PC-9 (cell line): ENCODE data around the gene MTUS2. TPM values are rescaled to one million over a fixed set of nuclear protein-coding genes. Genes with fewer than 3 reads are reported as not detected.

Experiments
- BruUV-seq: library from RNA; stranded (reverse); fragments of 400-500 nt; replicated peaks from 2 replicates; lab custom pipeline; 2021; lab: Mats Ljungman, UMichigan
- CTCF ChIA-PET: fragments of 300-600 bp; sonication (Branson Sonifier 250); formaldehyde crosslinking; loops from one replicate; lab custom pipeline; 2022; ENCODE audit warnings: antibody characterized with exemption; lab: Charles Lee
- POLR2A ChIA-PET: fragments of 300-600 bp; sonication (Branson Sonifier 250); formaldehyde crosslinking; loops from one replicate; lab custom pipeline; 2022; ENCODE audit warnings: antibody characterized with exemption; ENCODE audit not compliant: unreplicated experiment; lab: Charles Lee
- DNase-seq, 2 experiments: peaks; one replicate each; pipeline versions ENCODE4 v3.0.0 to v3.0.0-alpha.2; 2015 to 2022; ENCODE audit warnings: mixed read lengths in 1 of 2
- H2AFZ ChIP-seq: fragments of 200-600 bp; sonication (generic); 2 replicates; pipeline ENCODE4 v1.8.1; 2017; ENCODE audit warnings: antibody characterized with exemption
- H3F3A ChIP-seq: fragments of 200-600 bp; sonication (generic); 2 replicates; pipeline ENCODE4 v1.8.1; 2017; ENCODE audit warnings: antibody characterized with exemption, mild to moderate bottlenecking, low read depth; ENCODE audit not compliant: insufficient read depth
- H3K27ac ChIP-seq: fragments of 200-600 bp; sonication (generic); 2 replicates; pipeline ENCODE4 v1.6.1; 2016; ENCODE audit warnings: mixed run types
- H3K27me3 ChIP-seq: fragments of 200-600 bp; sonication (generic); 2 replicates; pipeline ENCODE4 v1.6.1; 2016; ENCODE audit warnings: low read depth, mixed run types; ENCODE audit not compliant: insufficient read depth
- H3K36me3 ChIP-seq: fragments of 200-600 bp; sonication (generic); 2 replicates; pipeline ENCODE4 v1.6.1; 2016; ENCODE audit warnings: low read depth, mixed run types
- H3K4me1 ChIP-seq: fragments of 200-600 bp; sonication (generic); replicated peaks from 2 replicates; pipeline ENCODE4 v1.6.1; 2016; ENCODE audit warnings: mixed run types; ENCODE audit not compliant: insufficient read depth
- H3K4me2 ChIP-seq: fragments of 200-600 bp; sonication (generic); 2 replicates; pipeline ENCODE4 v1.6.1; 2017; ENCODE audit warnings: mixed run types
- H3K4me3 ChIP-seq: fragments of 200-600 bp; sonication (generic); 2 replicates; pipeline ENCODE4 v1.6.1; 2016; ENCODE audit warnings: mixed run types
- H3K79me2 ChIP-seq: fragments of 200-600 bp; sonication (generic); 2 replicates; pipeline ENCODE4 v1.6.1; 2017; ENCODE audit warnings: low read depth, mixed run types
- H3K9me2 ChIP-seq: fragments of 200-600 bp; sonication (generic); 2 replicates; pipeline ENCODE4 v1.8.1; 2017; ENCODE audit warnings: mild to moderate bottlenecking; ENCODE audit not compliant: insufficient read depth
- H3K9me3 ChIP-seq: fragments of 200-600 bp; sonication (generic); 2 replicates; pipeline ENCODE4 v1.8.1; 2016; ENCODE audit warnings: low read depth; ENCODE audit not compliant: insufficient read depth
- H4K20me1 ChIP-seq: fragments of 200-600 bp; sonication (generic); 2 replicates; pipeline ENCODE4 v1.8.1; 2017; ENCODE audit not compliant: insufficient read depth
- EZH2 ChIP-seq: fragments of 200-600 bp; sonication (generic); IDR thresholded peaks from 2 replicates; pipeline ENCODE4 v1.8.0; 2017; ENCODE audit warnings: antibody characterized with exemption, low read depth
- intact Hi-C: fragments of 100-400 bp; cut with micrococcal nuclease; formaldehyde crosslinking; loops from one replicate; pipeline ENCODE4 v1.10.0; 2022; ENCODE audit not compliant: unreplicated experiment
- total RNA-seq: library from RNA; stranded (reverse); gene quantifications from 2 replicates; pipeline ENCODE4 v1.2.3, GENCODE V29; 2021
- TF ChIP-seq, protein P1 (sequence below): fragments of 200-600 bp; sonication (generic); conservative IDR thresholded peaks from 2 replicates; pipeline ENCODE4 v1.6.1; 2017; ENCODE audit warnings: mixed run types, antibody characterized with exemption, mild to moderate bottlenecking, moderate library complexity

The MTUS2 gene
- total RNA-seq, 1 experiment from 2014 or later: not detected

DNA sequence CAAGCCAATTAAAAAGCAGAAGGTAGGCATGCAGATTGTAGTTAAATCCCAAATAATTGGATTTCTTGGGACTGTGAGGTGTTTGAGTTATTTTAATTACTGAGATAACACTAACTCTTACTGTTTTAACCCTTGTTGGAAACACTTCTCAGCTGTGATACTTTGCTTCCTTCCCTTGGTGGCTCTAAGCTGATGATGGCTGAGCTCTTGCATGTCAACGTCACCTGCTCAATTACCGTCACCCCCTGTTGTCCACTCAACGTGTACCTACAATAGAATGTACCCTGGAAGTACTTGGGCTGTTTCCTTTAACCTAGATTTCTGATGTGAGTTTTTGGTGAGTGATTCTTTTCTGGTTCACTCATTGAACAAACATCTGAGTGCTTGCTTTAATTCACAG is 471.9 kb downstream of the MTUS2 start:
- H3K27me3 ChIP-seq: peaks cover 24% of the 10 kb centered on the region
- H2AFZ ChIP-seq: no peak overlapping the region
- H3K4me1 ChIP-seq: no peaks in the 10 kb centered on the region
- ChIA-PET POLR2A (no interaction called here), CTCF (no interaction called here)
- no peak overlapping the region for H3K4me2 ChIP-seq
- H3K36me3 ChIP-seq: no peaks in the 10 kb centered on the region
- no TSS peak for BruUV-seq
- no peak overlapping the region for H3K27ac ChIP-seq
- intact Hi-C loops: no loop called here
- H3K79me2 ChIP-seq: no peaks in the 10 kb centered on the region
- DNase-seq: no peak
- no peaks in the 10 kb centered on the region for H3K9me3 ChIP-seq
- no peaks in the 10 kb centered on the region for H3F3A ChIP-seq
- TF ChIP-seq EZH2: no peak
- TF ChIP-seq, protein P1, sequence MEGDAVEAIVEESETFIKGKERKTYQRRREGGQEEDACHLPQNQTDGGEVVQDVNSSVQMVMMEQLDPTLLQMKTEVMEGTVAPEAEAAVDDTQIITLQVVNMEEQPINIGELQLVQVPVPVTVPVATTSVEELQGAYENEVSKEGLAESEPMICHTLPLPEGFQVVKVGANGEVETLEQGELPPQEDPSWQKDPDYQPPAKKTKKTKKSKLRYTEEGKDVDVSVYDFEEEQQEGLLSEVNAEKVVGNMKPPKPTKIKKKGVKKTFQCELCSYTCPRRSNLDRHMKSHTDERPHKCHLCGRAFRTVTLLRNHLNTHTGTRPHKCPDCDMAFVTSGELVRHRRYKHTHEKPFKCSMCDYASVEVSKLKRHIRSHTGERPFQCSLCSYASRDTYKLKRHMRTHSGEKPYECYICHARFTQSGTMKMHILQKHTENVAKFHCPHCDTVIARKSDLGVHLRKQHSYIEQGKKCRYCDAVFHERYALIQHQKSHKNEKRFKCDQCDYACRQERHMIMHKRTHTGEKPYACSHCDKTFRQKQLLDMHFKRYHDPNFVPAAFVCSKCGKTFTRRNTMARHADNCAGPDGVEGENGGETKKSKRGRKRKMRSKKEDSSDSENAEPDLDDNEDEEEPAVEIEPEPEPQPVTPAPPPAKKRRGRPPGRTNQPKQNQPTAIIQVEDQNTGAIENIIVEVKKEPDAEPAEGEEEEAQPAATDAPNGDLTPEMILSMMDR: no peak
- no peak overlapping the region for H3K4me3 ChIP-seq
- H4K20me1 ChIP-seq: no peaks in the 10 kb centered on the region
- no peaks in the 10 kb centered on the region; the same call in 1 of the 2 replicates for H3K9me2 ChIP-seq

DNA sequence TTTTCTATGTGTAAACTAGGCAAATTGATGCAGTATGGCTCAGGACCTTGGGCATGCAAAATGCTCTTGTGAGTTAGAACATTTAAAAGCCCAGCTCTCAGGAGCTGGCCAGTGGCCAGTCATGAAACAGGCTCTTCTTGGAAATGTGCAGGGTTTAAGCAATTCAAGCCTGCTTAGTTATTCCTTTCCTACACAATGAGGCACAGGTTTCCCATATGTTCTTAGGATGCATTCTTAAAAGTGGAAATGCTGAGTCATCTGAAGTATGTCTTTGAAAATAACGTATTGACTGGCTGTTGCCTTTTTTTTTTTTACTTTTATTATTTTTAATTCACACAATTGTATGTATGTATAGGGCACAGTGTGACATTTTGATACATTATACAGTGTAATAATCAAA is 474.7 kb downstream of the MTUS2 start:
- BruUV-seq: no TSS peak
- Histone ChIP-seq H2AFZ (no peak overlapping the region), H3K9me3 (no peaks in the 10 kb centered on the region), H3K4me2 (no peak overlapping the region), H4K20me1 (no peaks in the 10 kb centered on the region), H3K36me3 (no peaks in the 10 kb centered on the region), H3K27ac (no peak overlapping the region), H3K9me2 (no peaks in the 10 kb centered on the region; the same call in 1 of the 2 replicates), H3K27me3 (peaks cover 9% of the 10 kb centered on the region), H3K79me2 (no peaks in the 10 kb centered on the region), H3F3A (no peaks in the 10 kb centered on the region), H3K4me1 (no peaks in the 10 kb centered on the region), H3K4me3 (no peak overlapping the region)
- POLR2A ChIA-PET: no interaction called here
- CTCF ChIA-PET: no interaction called here
- no peak for TF ChIP-seq EZH2
- TF ChIP-seq, protein P1: no peak
- intact Hi-C loops: no loop called here
- DNase-seq: no peak

DNA sequence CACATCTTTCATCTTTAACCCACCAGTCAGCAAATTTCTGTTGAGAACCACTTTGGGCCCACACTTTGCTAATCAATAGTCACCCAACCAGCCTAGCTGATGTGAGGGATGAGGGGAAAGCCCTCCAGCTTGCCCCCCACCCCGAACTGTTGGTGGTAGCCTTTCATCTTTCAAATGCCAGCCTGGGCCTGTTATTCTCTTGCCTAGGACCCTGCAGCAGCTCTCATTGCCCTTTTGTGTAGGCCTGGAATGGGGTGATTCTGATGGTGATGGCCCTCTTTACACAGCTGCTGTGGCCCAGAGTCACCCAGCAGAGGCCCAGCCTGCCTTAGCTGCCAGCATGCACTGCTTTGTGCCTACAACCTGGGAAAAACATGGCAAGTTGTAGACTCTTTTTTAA is 480.9 kb downstream of the MTUS2 start:
- intact Hi-C loops: no loop called here
- Histone ChIP-seq H3K4me3 (no peak overlapping the region), H2AFZ (no peak overlapping the region), H3K4me2 (no peak overlapping the region), H3K4me1 (no peaks in the 10 kb centered on the region), H3K36me3 (no peaks in the 10 kb centered on the region), H4K20me1 (no peaks in the 10 kb centered on the region), H3F3A (no peaks in the 10 kb centered on the region), H3K9me3 (no peaks in the 10 kb centered on the region), H3K9me2 (no peaks in the 10 kb centered on the region), H3K79me2 (no peaks in the 10 kb centered on the region), H3K27ac (no peak overlapping the region), H3K27me3 (no peaks in the 10 kb centered on the region)
- TF ChIP-seq, protein P1: no peak
- ChIA-PET CTCF (no interaction called here), POLR2A (no interaction called here)
- DNase-seq: no peak
- no TSS peak for BruUV-seq
